Mesenteric fat pad (tissue), 1 donor: ENCODE results near the gene SLC27A5. TPM values are rescaled to one million over a fixed set of nuclear protein-coding genes. Genes with fewer than 3 reads are reported as not detected.
A peak's percentile ranks its signal among the peaks of the same experiment; 100 is the strongest.
"Not testable (repeated sequence)": the region's sequence is repeated elsewhere in the genome, so short reads cannot be mapped to it uniquely, and the experiment has no call there.

ENCODE experiments used
- DNase-seq: peaks from one replicate; pipeline ENCODE4 v3.0.0-alpha.2; 2020; ENCODE audit warnings: low spot score
- total RNA-seq: library from RNA; stranded (reverse); fragmentation: NEBNext Ultra II Directional; extraction: Animal tissue kit (Norgen Biotek cat#: 25700); gene quantifications from one replicate; pipeline ENCODE4 v1.2.1, GENCODE V29; 2021
- donor health status: DM: yes; HTN: yes; CAD: no.

The SLC27A5 gene
- total RNA-seq, 1 donor from 2014 or later: 6.5 TPM

- no peak for DNase-seq
Measured at GRCh38 chr19:58498316-58499020, 13.3 kb downstream of the SLC27A5 start.

GRCh38 chr19:58497634-58498170 lies 14.1 kb downstream of the SLC27A5 start:
- no peak for DNase-seq

- DNase-seq: no peak
Measured at GRCh38 chr19:58492265-58492664, 19.5 kb downstream of the SLC27A5 start.

DNA sequence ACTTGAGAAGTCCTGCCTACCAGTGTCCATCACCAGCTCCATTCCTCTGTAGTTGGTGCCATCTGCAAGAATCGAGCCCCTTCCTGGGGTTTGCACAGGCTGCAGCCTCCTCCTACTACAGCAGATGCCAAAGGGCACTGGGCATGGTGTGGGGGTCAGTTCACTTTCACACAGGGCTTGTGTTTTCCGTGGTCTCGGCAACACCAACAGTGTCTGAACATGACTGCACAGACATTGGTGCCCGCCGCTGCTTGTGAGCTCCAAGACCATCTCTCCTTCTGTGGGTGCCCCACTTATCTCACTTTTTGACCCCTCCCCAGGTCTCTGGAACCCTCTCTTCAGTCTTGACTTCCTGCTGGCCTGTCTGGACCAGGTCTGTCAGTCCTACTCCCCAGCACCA lies 20.4 kb downstream of the SLC27A5 start:
- DNase-seq: no peak

DNA sequence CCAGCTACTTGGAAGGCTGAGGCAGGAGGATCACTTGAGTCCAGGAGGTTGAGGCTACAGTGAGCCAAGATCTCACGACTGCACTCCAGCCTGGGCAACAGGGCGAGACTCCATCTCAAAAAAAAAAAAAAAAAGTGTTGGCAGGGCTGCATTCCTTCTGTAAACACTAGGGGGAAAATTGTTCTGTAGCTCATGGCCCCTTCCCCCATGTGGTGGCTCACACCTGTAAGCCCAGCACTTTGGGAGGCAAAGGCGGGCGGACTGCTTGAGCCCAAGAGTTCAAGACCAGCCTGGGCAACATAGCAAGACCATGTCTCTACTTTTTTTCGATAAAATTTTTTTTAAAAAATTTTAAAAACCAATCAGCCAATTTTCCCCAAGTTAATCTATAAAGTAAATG lies 27.4 kb downstream of the SLC27A5 start:
- DNase-seq: not testable (repeated sequence)

- DNase-seq: no peak
Measured at GRCh38 chr19:58483776-58484175, 28.0 kb downstream of the SLC27A5 start.

GRCh38 chr19:58482372-58482771 lies 29.4 kb downstream of the SLC27A5 start:
- DNase-seq: no peak

DNA sequence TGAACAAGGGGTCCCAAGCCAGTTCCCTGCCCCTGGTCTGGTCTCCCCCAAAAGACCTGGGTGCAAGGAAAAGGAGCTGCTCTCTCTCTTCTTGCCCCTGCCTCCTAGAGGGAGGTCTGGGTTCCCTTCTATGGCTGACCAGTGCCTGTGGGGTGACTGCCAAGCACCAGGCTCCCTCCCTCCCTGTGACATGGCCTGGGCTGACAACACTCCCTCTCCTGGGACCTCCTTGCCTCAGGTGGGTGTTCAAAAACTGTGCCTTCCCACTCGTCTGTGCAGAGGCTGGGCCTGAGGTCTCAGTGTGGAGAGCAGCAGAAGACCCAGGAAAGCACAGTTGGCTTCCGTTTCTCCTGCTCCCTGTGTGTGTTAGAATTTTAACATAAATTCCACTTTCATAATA lies 31.0 kb downstream of the SLC27A5 start:
- DNase-seq: no peak

- no peak for DNase-seq
Measured at GRCh38 chr19:58480481-58480830, 31.3 kb downstream of the SLC27A5 start.

- DNase-seq: no peak
Measured at GRCh38 chr19:58479736-58480480, 31.9 kb downstream of the SLC27A5 start.

GRCh38 chr19:58479303-58479702 lies 32.5 kb downstream of the SLC27A5 start:
- DNase-seq: no peak

- DNase-seq: no peak
Measured at GRCh38 chr19:58477871-58478270, 33.9 kb downstream of the SLC27A5 start.

DNA sequence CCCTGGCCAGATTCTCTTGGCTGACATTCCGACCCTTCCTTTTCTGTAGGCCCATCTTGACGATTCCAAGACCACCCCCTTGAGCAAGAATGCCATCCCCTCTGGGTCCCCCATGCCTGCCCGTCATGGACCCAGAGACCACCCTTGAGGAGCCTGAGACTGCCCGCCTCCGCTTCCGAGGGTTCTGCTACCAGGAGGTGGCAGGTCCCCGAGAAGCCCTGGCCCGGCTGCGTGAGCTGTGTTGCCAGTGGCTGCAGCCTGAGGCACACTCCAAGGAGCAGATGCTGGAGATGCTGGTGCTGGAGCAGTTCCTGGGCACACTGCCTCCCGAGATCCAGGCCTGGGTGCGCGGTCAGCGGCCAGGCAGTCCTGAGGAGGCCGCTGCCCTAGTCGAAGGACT lies 34.7 kb downstream of the SLC27A5 start:
- DNase-seq: no peak

- DNase-seq: no peak
Measured at GRCh38 chr19:58476498-58477015, 35.2 kb downstream of the SLC27A5 start.

- DNase-seq: peak; percentile 98
Measured at GRCh38 chr19:58475714-58476497, 35.9 kb downstream of the SLC27A5 start, which contains the start of gene ZNF446. Gene ZNF446 (plus strand): TSS chr19:58476352. CDS start chr19:58477219, 867 bp downstream.

DNA sequence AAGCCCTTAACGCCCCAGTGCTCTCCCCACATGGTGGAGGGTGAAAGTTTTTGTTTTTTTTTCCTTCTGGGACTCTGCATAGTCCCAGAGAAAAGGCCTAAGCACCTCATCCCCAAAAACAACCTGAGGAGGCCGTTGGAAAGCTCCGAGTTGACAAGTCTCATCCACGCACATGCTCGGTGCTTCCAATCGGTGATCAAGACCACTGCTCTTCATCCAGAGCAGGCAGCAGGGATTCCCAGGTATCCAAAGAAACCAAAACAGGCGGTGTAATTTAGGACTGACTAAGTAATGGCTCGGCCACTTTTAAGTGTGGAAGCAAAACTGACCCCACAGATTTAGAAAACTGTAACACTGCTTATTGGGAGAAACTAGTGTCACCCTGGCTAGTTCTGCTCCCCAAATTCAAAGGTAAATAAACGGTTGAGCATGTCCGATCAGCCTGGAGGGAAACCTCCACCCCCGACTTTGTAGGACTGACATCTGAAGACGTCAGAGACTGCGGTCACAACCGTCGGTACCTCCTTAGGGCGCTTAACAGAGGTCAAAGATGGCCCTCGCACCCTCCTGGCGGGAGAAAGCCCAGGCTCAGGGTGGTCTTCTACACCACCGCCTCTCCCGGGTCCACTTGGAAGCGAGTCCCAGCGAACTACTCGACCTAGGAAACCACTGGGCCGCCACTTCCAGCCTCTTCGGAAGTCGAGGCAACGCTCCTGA lies 36.6 kb downstream of the SLC27A5 start:
- no peak for DNase-seq

- DNase-seq: no peak
Measured at GRCh38 chr19:58474291-58474996, 37.3 kb downstream of the SLC27A5 start.

DNA sequence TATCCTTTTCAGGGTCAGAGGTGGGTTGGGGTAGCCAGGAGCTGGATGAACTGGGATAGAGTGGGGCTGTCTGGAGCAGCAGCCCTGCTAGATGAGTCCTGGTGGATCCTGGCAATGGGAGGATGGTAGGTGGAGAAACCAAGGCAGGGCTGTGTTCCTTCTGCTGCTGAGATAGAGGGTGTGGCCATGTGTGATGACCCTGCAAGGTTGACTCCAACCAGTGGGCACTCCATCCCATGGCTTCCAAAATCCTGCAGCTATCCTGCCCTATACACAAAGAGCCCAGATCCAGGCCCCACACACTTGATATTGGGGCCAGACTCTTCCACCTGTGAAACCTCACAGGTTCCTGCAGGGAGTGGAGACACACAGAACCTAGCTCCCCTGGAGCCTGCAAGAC lies 38.0 kb downstream of the SLC27A5 start:
- no peak for DNase-seq

GRCh38 chr19:58471736-58472135 lies 40.1 kb downstream of the SLC27A5 start:
- DNase-seq: no peak
